PC-9 (cell line): ENCODE data around the gene CREB3L1. TPM values are rescaled to one million over a fixed set of nuclear protein-coding genes. Genes with fewer than 3 reads are reported as not detected.

Experiments
- BruUV-seq: library from RNA; stranded (reverse); fragments of 400-500 nt; replicated peaks from 2 replicates; lab custom pipeline; 2021; lab: Mats Ljungman, UMichigan
- CTCF ChIA-PET: fragments of 300-600 bp; sonication (Branson Sonifier 250); formaldehyde crosslinking; loops from one replicate; lab custom pipeline; 2022; ENCODE audit warnings: antibody characterized with exemption; lab: Charles Lee
- POLR2A ChIA-PET: fragments of 300-600 bp; sonication (Branson Sonifier 250); formaldehyde crosslinking; loops from one replicate; lab custom pipeline; 2022; ENCODE audit warnings: antibody characterized with exemption; ENCODE audit not compliant: unreplicated experiment; lab: Charles Lee
- DNase-seq, 2 experiments: peaks; one replicate each; pipeline versions ENCODE4 v3.0.0 to v3.0.0-alpha.2; 2015 to 2022; ENCODE audit warnings: mixed read lengths in 1 of 2
- H2AFZ ChIP-seq: fragments of 200-600 bp; sonication (generic); 2 replicates; pipeline ENCODE4 v1.8.1; 2017; ENCODE audit warnings: antibody characterized with exemption
- H3F3A ChIP-seq: fragments of 200-600 bp; sonication (generic); 2 replicates; pipeline ENCODE4 v1.8.1; 2017; ENCODE audit warnings: antibody characterized with exemption, mild to moderate bottlenecking, low read depth; ENCODE audit not compliant: insufficient read depth
- H3K27ac ChIP-seq: fragments of 200-600 bp; sonication (generic); 2 replicates; pipeline ENCODE4 v1.6.1; 2016; ENCODE audit warnings: mixed run types
- H3K27me3 ChIP-seq: fragments of 200-600 bp; sonication (generic); 2 replicates; pipeline ENCODE4 v1.6.1; 2016; ENCODE audit warnings: low read depth, mixed run types; ENCODE audit not compliant: insufficient read depth
- H3K36me3 ChIP-seq: fragments of 200-600 bp; sonication (generic); 2 replicates; pipeline ENCODE4 v1.6.1; 2016; ENCODE audit warnings: low read depth, mixed run types
- H3K4me1 ChIP-seq: fragments of 200-600 bp; sonication (generic); replicated peaks from 2 replicates; pipeline ENCODE4 v1.6.1; 2016; ENCODE audit warnings: mixed run types; ENCODE audit not compliant: insufficient read depth
- H3K4me2 ChIP-seq: fragments of 200-600 bp; sonication (generic); 2 replicates; pipeline ENCODE4 v1.6.1; 2017; ENCODE audit warnings: mixed run types
- H3K4me3 ChIP-seq: fragments of 200-600 bp; sonication (generic); 2 replicates; pipeline ENCODE4 v1.6.1; 2016; ENCODE audit warnings: mixed run types
- H3K79me2 ChIP-seq: fragments of 200-600 bp; sonication (generic); 2 replicates; pipeline ENCODE4 v1.6.1; 2017; ENCODE audit warnings: low read depth, mixed run types
- H3K9me2 ChIP-seq: fragments of 200-600 bp; sonication (generic); 2 replicates; pipeline ENCODE4 v1.8.1; 2017; ENCODE audit warnings: mild to moderate bottlenecking; ENCODE audit not compliant: insufficient read depth
- H3K9me3 ChIP-seq: fragments of 200-600 bp; sonication (generic); 2 replicates; pipeline ENCODE4 v1.8.1; 2016; ENCODE audit warnings: low read depth; ENCODE audit not compliant: insufficient read depth
- H4K20me1 ChIP-seq: fragments of 200-600 bp; sonication (generic); 2 replicates; pipeline ENCODE4 v1.8.1; 2017; ENCODE audit not compliant: insufficient read depth
- EZH2 ChIP-seq: fragments of 200-600 bp; sonication (generic); IDR thresholded peaks from 2 replicates; pipeline ENCODE4 v1.8.0; 2017; ENCODE audit warnings: antibody characterized with exemption, low read depth
- intact Hi-C: fragments of 100-400 bp; cut with micrococcal nuclease; formaldehyde crosslinking; loops from one replicate; pipeline ENCODE4 v1.10.0; 2022; ENCODE audit not compliant: unreplicated experiment
- total RNA-seq: library from RNA; stranded (reverse); gene quantifications from 2 replicates; pipeline ENCODE4 v1.2.3, GENCODE V29; 2021
- TF ChIP-seq, protein P1 (sequence below): fragments of 200-600 bp; sonication (generic); conservative IDR thresholded peaks from 2 replicates; pipeline ENCODE4 v1.6.1; 2017; ENCODE audit warnings: mixed run types, antibody characterized with exemption, mild to moderate bottlenecking, moderate library complexity

Gene CREB3L1
- total RNA-seq, 1 experiment from 2014 or later: 3.1 TPM

GRCh38 chr11:46280706-46281105 lies 3.2 kb downstream of the CREB3L1 start:
- H3K27ac ChIP-seq: no peak overlapping the region
- TF ChIP-seq, protein P1, sequence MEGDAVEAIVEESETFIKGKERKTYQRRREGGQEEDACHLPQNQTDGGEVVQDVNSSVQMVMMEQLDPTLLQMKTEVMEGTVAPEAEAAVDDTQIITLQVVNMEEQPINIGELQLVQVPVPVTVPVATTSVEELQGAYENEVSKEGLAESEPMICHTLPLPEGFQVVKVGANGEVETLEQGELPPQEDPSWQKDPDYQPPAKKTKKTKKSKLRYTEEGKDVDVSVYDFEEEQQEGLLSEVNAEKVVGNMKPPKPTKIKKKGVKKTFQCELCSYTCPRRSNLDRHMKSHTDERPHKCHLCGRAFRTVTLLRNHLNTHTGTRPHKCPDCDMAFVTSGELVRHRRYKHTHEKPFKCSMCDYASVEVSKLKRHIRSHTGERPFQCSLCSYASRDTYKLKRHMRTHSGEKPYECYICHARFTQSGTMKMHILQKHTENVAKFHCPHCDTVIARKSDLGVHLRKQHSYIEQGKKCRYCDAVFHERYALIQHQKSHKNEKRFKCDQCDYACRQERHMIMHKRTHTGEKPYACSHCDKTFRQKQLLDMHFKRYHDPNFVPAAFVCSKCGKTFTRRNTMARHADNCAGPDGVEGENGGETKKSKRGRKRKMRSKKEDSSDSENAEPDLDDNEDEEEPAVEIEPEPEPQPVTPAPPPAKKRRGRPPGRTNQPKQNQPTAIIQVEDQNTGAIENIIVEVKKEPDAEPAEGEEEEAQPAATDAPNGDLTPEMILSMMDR: no peak
- TF ChIP-seq EZH2: no peak
- no peaks in the 10 kb centered on the region for H3K36me3 ChIP-seq
- no peak overlapping the region for H3K4me3 ChIP-seq
- no TSS peak for BruUV-seq
- H3K4me1 ChIP-seq: peaks cover 11% of the 10 kb centered on the region
- H3K9me2 ChIP-seq: no peaks in the 10 kb centered on the region
- intact Hi-C loops: loop anchor here (1.0 kb wide), 1 partner anchor 28 kb away; no protein-coding TSS in a partner anchor
- no peaks in the 10 kb centered on the region for H3K9me3 ChIP-seq
- no peak overlapping the region for H3K4me2 ChIP-seq
- H3K27me3 ChIP-seq: 0 out of 2 replicates have a peak, but pooled peaks cover 3% of the 10 kb centered on the region
- no peaks in the 10 kb centered on the region for H3K79me2 ChIP-seq
- H3F3A ChIP-seq: no peaks in the 10 kb centered on the region
- no peaks in the 10 kb centered on the region for H4K20me1 ChIP-seq
- H2AFZ ChIP-seq: no peak overlapping the region
- no peak for DNase-seq
- CTCF ChIA-PET: no interaction called here
- POLR2A ChIA-PET: no interaction called here

GRCh38 chr11:46281371-46281831 lies 3.9 kb downstream of the CREB3L1 start:
- Histone ChIP-seq H3K9me2 (no peaks in the 10 kb centered on the region), H3K4me2 (no peak overlapping the region), H3K79me2 (no peaks in the 10 kb centered on the region), H3K27ac (no peak overlapping the region), H2AFZ (no peak overlapping the region), H3K27me3 (0 out of 2 replicates have a peak, but pooled peaks cover 3% of the 10 kb centered on the region), H3K4me3 (no peak overlapping the region), H3K4me1 (peaks cover 11% of the 10 kb centered on the region), H3F3A (no peaks in the 10 kb centered on the region), H4K20me1 (no peaks in the 10 kb centered on the region), H3K9me3 (no peaks in the 10 kb centered on the region), H3K36me3 (no peaks in the 10 kb centered on the region)
- ChIA-PET POLR2A (no interaction called here), CTCF (interaction anchor here (0.5 kb wide), 1 partner anchor 16 kb away, joined by 3 read pairs; no protein-coding TSS in a partner anchor)
- TF ChIP-seq, protein P1: no peak
- no peak for TF ChIP-seq EZH2
- DNase-seq: no peak
- intact Hi-C loops: no loop called here
- no TSS peak for BruUV-seq

DNA sequence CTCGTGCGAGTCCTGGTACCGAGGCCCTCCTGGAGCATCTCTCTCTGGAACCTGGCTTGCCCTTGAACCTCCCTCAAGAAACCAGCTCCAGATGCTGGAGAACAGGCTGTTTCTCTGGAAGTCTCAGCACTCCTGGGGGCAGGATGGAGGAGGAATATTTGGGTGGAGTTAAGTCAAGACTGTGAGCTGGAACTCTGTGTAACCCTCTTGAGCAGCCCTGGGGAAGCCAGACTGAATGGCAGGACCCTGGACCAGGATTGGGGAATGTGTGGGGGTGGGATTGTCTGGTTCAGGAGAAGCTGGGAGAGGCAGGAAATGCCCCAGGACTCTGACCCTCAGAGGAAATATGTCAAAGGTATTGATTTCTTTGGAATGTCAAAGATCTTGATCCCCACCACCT lies 7.7 kb downstream of the CREB3L1 start:
- no peaks in the 10 kb centered on the region for H3F3A ChIP-seq
- no peaks in the 10 kb centered on the region for H3K27me3 ChIP-seq
- POLR2A ChIA-PET: no interaction called here
- no peaks in the 10 kb centered on the region for H3K9me2 ChIP-seq
- intact Hi-C loops: no loop called here
- H3K4me1 ChIP-seq: peaks cover 7% of the 10 kb centered on the region
- H3K27ac ChIP-seq: no peak overlapping the region
- H2AFZ ChIP-seq: no peak overlapping the region
- TF ChIP-seq, protein P1: no peak
- no peak for DNase-seq
- H3K4me3 ChIP-seq: no peak overlapping the region
- H3K9me3 ChIP-seq: no peaks in the 10 kb centered on the region
- no peak overlapping the region for H3K4me2 ChIP-seq
- CTCF ChIA-PET: interaction anchor here (0.5 to 0.6 kb wide), 2 partner anchors 8 to 9 kb away, joined by 4 to 8 read pairs; no protein-coding TSS in a partner anchor
- H3K36me3 ChIP-seq: no peaks in the 10 kb centered on the region
- no peaks in the 10 kb centered on the region for H3K79me2 ChIP-seq
- H4K20me1 ChIP-seq: no peaks in the 10 kb centered on the region
- BruUV-seq: no TSS peak
